ENCODE measurements around the gene SV2B. TPM values are rescaled to one million over a fixed set of nuclear protein-coding genes. Genes with fewer than 3 reads are reported as not detected.

The SV2B gene
- total RNA-seq, 1 experiment from 2014 or later = 0.44 TPM

DNA sequence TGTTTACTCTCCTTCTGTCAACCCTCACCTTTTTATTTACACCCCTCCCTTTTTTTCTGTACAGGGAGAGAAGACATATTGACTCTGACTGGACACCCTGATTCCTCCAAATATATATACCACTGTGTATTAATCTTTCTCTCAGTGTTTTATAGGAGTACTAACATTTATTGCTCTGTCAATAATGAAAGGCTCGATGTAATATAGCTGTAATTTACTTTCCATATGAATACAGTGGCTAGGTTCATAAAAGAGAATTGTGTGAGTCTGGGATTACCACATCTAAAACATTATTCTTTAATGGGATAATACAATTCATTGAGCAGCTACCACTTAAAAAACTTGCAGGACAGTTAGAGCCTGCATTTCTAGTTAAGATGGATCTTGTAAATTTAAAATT lies 194.3 kb downstream of the SV2B start:
- Mint-ChIP-seq H3K36me3 (ENCODE audit: insufficient read depth, unreplicated experiment) (no peaks in the 10 kb centered on the region), H3K27ac (ENCODE audit: low read depth, unreplicated experiment) (no peak overlapping the region), H3K9me3 (ENCODE audit: unreplicated experiment) (no peaks in the 10 kb centered on the region), H3K27me3 (ENCODE audit: insufficient read depth, unreplicated experiment) (peaks cover 93% of the 10 kb centered on the region), H3K4me1 (ENCODE audit: insufficient read depth, unreplicated experiment) (no peaks in the 10 kb centered on the region), H3K4me3 (ENCODE audit: unreplicated experiment) (no peak overlapping the region)
- ChIA-PET CTCF (interaction anchor here (0.6 to 1.3 kb wide), 3 partner anchors 8 to 551 kb away, joined by 4 to 7 read pairs (median 6); no protein-coding TSS in a partner anchor), POLR2A (interaction anchor here (0.6 kb wide), 1 partner anchor 187 kb away, joined by 3 read pairs; no protein-coding TSS in a partner anchor)
- intact Hi-C loops (cut with micrococcal nuclease) = no loop called here
- BruUV-seq (replicated peaks) = no TSS peak
- DNase-seq (ENCODE audit: unreplicated experiment) = no peak
- TF ChIP-seq, protein P1, sequence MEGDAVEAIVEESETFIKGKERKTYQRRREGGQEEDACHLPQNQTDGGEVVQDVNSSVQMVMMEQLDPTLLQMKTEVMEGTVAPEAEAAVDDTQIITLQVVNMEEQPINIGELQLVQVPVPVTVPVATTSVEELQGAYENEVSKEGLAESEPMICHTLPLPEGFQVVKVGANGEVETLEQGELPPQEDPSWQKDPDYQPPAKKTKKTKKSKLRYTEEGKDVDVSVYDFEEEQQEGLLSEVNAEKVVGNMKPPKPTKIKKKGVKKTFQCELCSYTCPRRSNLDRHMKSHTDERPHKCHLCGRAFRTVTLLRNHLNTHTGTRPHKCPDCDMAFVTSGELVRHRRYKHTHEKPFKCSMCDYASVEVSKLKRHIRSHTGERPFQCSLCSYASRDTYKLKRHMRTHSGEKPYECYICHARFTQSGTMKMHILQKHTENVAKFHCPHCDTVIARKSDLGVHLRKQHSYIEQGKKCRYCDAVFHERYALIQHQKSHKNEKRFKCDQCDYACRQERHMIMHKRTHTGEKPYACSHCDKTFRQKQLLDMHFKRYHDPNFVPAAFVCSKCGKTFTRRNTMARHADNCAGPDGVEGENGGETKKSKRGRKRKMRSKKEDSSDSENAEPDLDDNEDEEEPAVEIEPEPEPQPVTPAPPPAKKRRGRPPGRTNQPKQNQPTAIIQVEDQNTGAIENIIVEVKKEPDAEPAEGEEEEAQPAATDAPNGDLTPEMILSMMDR (IDR thresholded peaks at IDR 0.05; ENCODE audit: unreplicated experiment) = no peak

DNA sequence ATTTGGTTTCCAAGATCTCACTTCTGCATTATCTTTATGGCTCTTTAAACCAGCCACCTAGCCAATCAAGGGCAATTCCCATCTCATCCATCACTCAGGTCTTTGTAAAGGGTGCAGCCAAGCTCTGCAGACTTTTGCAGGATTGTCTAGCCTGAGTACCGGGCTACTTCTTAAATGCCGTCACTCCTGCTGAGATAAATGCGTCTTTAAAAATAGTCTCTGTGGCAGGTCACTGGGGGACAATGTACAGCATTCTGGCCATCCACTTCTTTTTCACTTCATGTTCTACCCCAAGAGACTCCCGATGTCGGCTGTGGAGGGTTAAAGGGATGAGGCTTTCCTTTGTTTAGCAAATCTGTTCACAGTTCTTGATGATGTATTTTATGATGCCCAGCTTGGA lies 194.7 kb downstream of the SV2B start:
- no peak overlapping the region for H3K4me3 Mint-ChIP-seq (ENCODE audit: unreplicated experiment)
- ChIA-PET POLR2A (interaction anchor here (0.6 kb wide), 1 partner anchor 187 kb away, joined by 3 read pairs; no protein-coding TSS in a partner anchor), CTCF (interaction anchor here (0.6 to 1.2 kb wide), 3 partner anchors 7 to 551 kb away, joined by 4 to 7 read pairs (median 4); no protein-coding TSS in a partner anchor)
- intact Hi-C loops (cut with micrococcal nuclease) = no loop called here
- TF ChIP-seq, protein P1 (IDR thresholded peaks at IDR 0.05; ENCODE audit: unreplicated experiment) = no peak
- H3K4me1 Mint-ChIP-seq (ENCODE audit: insufficient read depth, unreplicated experiment) = no peaks in the 10 kb centered on the region
- no peak overlapping the region for H3K27ac Mint-ChIP-seq (ENCODE audit: low read depth, unreplicated experiment)
- no peaks in the 10 kb centered on the region for H3K9me3 Mint-ChIP-seq (ENCODE audit: unreplicated experiment)
- DNase-seq (ENCODE audit: unreplicated experiment) = no peak
- peaks cover 93% of the 10 kb centered on the region for H3K27me3 Mint-ChIP-seq (ENCODE audit: insufficient read depth, unreplicated experiment)
- BruUV-seq (replicated peaks) = no TSS peak
- H3K36me3 Mint-ChIP-seq (ENCODE audit: insufficient read depth, unreplicated experiment) = no peaks in the 10 kb centered on the region

DNA sequence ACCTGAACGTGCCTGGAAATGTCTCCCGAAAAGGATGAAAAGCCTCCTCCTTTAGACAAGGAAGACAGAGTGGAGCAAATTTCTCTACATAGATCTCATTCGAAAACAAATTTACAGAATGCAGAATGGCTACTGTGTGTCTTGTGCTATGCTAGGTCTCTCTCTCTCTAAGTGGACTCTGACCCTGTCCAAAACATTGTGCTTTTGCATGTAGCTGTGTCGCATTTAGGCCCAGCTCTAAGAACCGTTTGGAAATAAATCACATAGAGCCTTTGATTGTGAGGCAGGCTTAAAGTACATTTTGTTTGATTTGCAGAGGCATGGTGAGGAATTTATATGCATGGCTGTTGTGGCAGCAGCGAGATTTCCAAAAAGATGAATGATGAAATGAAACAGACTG lies 198.0 kb downstream of the SV2B start:
- H3K27me3 Mint-ChIP-seq (ENCODE audit: insufficient read depth, unreplicated experiment) = peaks cover 79% of the 10 kb centered on the region
- DNase-seq (ENCODE audit: unreplicated experiment) = no peak
- H3K36me3 Mint-ChIP-seq (ENCODE audit: insufficient read depth, unreplicated experiment) = no peaks in the 10 kb centered on the region
- intact Hi-C loops (cut with micrococcal nuclease) = no loop called here
- TF ChIP-seq, protein P1 (IDR thresholded peaks at IDR 0.05; ENCODE audit: unreplicated experiment) = no peak
- no peak overlapping the region for H3K4me3 Mint-ChIP-seq (ENCODE audit: unreplicated experiment)
- no peaks in the 10 kb centered on the region for H3K9me3 Mint-ChIP-seq (ENCODE audit: unreplicated experiment)
- H3K27ac Mint-ChIP-seq (ENCODE audit: low read depth, unreplicated experiment) = no peak overlapping the region
- POLR2A ChIA-PET = interaction anchor here (0.8 kb wide), 1 partner anchor 12 kb away, joined by 3 read pairs; no protein-coding TSS in a partner anchor
- BruUV-seq (replicated peaks) = no TSS peak
- H3K4me1 Mint-ChIP-seq (ENCODE audit: insufficient read depth, unreplicated experiment) = no peaks in the 10 kb centered on the region
- CTCF ChIA-PET = interaction anchor here (0.6 to 8.7 kb wide), 7 partner anchors 15 to 785 kb away, joined by 3 to 105 read pairs (median 4); partner anchors contain the start of gene SLCO3A1

DNA sequence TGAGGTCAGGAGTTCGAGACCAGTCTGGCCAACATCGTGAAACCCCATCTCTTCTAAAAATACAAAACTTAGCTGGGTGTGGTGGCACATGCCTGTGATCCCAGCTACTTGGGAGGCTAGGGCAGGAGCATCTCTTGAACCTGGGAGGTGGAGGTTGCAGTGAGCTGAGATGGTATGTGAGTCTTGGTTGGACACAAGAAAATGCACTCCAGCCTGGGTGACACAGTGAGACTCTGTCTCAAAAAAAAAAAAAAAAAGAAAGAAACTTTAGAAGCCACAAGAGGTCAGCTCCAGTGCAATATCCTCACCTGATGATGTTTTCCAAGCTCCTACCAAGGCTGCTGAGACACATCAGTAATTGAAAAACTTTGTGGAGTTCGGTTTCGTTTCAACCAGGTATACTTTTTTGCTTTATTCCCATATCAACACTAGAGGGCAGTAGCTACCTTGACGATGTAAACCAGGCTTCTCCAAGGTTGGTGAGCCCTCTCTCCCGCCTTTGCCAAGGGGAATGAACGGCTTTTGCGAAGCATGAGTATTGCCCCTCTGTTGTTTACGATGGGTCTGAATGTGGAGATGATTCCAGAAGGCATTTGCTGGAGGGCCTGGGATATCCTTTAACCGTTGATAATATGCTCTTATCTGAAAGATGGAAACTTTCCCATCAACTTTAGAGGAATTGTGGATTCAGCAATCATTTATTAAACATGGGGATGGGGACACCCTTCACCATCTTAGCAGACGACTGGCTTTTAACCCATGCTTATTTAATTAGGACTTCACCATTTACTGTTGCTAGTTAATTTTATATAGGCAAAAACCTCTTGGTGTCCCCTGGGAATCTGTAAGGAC lies 202.8 kb downstream of the SV2B start:
- H3K27me3 Mint-ChIP-seq (ENCODE audit: insufficient read depth, unreplicated experiment) = peaks cover 81% of the 10 kb centered on the region

More for the DNA sequence above, 202.8 kb downstream of the SV2B start:
- no peaks in the 10 kb centered on the region for H3K4me1 Mint-ChIP-seq (ENCODE audit: insufficient read depth, unreplicated experiment)
- intact Hi-C loops (cut with micrococcal nuclease) = loop anchor here (1.0 to 10.0 kb wide), 7 partner anchors 219 to 779 kb away; no protein-coding TSS in a partner anchor
- H3K4me3 Mint-ChIP-seq (ENCODE audit: unreplicated experiment) = no peak overlapping the region
- TF ChIP-seq, protein P1 (IDR thresholded peaks at IDR 0.05; ENCODE audit: unreplicated experiment) = peak; percentile 75
- POLR2A ChIA-PET = interaction anchor here (0.7 to 1.6 kb wide), 3 partner anchors 402 to 777 kb away, joined by 3 to 4 read pairs (median 3); no protein-coding TSS in a partner anchor
- no TSS peak for BruUV-seq (replicated peaks)
- no peaks in the 10 kb centered on the region for H3K36me3 Mint-ChIP-seq (ENCODE audit: insufficient read depth, unreplicated experiment)
- CTCF ChIA-PET = interaction anchor here (0.5 to 8.7 kb wide), 54 partner anchors 9 to 1312 kb away, joined by 3 to 105 read pairs (median 4); partner anchors contain the start of gene SLCO3A1
- H3K27ac Mint-ChIP-seq (ENCODE audit: low read depth, unreplicated experiment) = no peak overlapping the region
- no peaks in the 10 kb centered on the region for H3K9me3 Mint-ChIP-seq (ENCODE audit: unreplicated experiment)
- DNase-seq (ENCODE audit: unreplicated experiment) = peak; percentile 77

Measured in MCF 10A (cell line).